Femur (tissue), 1 donor: Measurements from ENCODE around the gene INTS14.
"Not testable (repeated sequence)": the region's sequence is repeated elsewhere in the genome, so short reads cannot be mapped to it uniquely, and the experiment has no call there.

ENCODE experiments used
- DNase-seq: peaks from one replicate; pipeline ENCODE4 v3.0.0-alpha.2; 2017

The INTS14 gene

GRCh38 chr15:65629548-65629947 is 18.6 kb upstream of the INTS14 start:
- no peak for DNase-seq

- DNase-seq: no peak
Measured at GRCh38 chr15:65626856-65627255, 15.9 kb upstream of the INTS14 start.

GRCh38 chr15:65623103-65623502 is 12.2 kb upstream of the INTS14 start:
- DNase-seq: no peak

- no peak for DNase-seq
Measured at GRCh38 chr15:65621638-65622037, 10.7 kb upstream of the INTS14 start, which contains the start of gene SLC24A1. TSS of gene SLC24A1 (plus strand) at chr15:65621938. CDS start at chr15:65624081, 2,143 bp downstream.

GRCh38 chr15:65620833-65621232 is 9.9 kb upstream of the INTS14 start:
- no peak for DNase-seq

- no peak for DNase-seq
Measured at GRCh38 chr15:65619626-65620290, 8.8 kb upstream of the INTS14 start.

- no peak for DNase-seq
Measured at GRCh38 chr15:65618560-65619109, 7.7 kb upstream of the INTS14 start.

- DNase-seq: not testable (repeated sequence)
Measured at GRCh38 chr15:65615887-65616286, 5.0 kb upstream of the INTS14 start.

- DNase-seq: no peak
Measured at GRCh38 chr15:65612949-65613744, 2.2 kb upstream of the INTS14 start.

GRCh38 chr15:65612616-65612946 is 1.6 kb upstream of the INTS14 start:
- DNase-seq: no peak

GRCh38 chr15:65611888-65612615 is 1.1 kb upstream of the INTS14 start:
- DNase-seq: no peak

GRCh38 chr15:65603559-65603958 is 7.4 kb downstream of the INTS14 start:
- DNase-seq: no peak

- DNase-seq: no peak
Measured at GRCh38 chr15:65603134-65603533, 7.8 kb downstream of the INTS14 start.

GRCh38 chr15:65599677-65600076 is 11.3 kb downstream of the INTS14 start:
- no peak for DNase-seq

- no peak for DNase-seq
Measured at GRCh38 chr15:65598468-65598867, 12.5 kb downstream of the INTS14 start.

GRCh38 chr15:65595960-65596359 is 15.0 kb downstream of the INTS14 start:
- DNase-seq: no peak

GRCh38 chr15:65587094-65587493 is 23.8 kb downstream of the INTS14 start:
- DNase-seq: no peak

- no peak for DNase-seq
Measured at GRCh38 chr15:65584241-65584640, 26.7 kb downstream of the INTS14 start.

GRCh38 chr15:65583701-65584100 is 27.2 kb downstream of the INTS14 start:
- DNase-seq: peak; percentile 53

- DNase-seq: no peak
Measured at GRCh38 chr15:65580287-65580686, 30.6 kb downstream of the INTS14 start.

- no peak for DNase-seq
Measured at GRCh38 chr15:65579762-65580161, 31.2 kb downstream of the INTS14 start.

- no peak for DNase-seq
Measured at GRCh38 chr15:65578904-65579728, 31.8 kb downstream of the INTS14 start.
